ENCODE results near the gene SLC39A9.

DNA sequence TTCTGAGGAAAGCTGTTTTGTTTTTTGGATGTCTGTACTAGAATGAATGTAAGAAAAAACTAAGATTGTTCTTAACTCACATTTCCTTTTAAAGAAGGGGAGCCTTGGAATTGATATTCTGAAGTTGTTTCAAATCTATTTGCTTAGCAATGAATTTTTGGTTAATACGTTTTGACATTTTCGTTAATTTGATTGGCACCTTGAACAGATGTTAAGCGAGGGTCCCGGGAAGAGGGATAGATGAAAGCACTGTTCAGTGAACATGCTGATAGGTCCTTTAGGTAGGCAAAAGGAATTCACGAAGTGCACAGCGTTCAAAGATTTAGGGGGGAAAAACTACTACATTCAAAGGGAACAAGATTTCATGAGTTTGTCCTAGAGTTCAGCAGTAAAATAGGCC, 1.7 kb downstream of the SLC39A9 start:
- no peak for TF ChIP-seq SUZ12 (IDR thresholded peaks at IDR 0.05)
- no peak for TF ChIP-seq BHLHE40 (IDR thresholded peaks at IDR 0.05; ENCODE audit: borderline replicate concordance)
- TF ChIP-seq SP1 (IDR thresholded peaks at IDR 0.05) = no peak
- no peak for TF ChIP-seq FOXM1 (IDR thresholded peaks at IDR 0.05; ENCODE audit: borderline replicate concordance)
- TF ChIP-seq NFRKB (IDR thresholded peaks at IDR 0.05) = no peak
- TF ChIP-seq ZNF384 (IDR thresholded peaks at IDR 0.05) = no peak
- TF ChIP-seq LEF1 (IDR thresholded peaks at IDR 0.05; ENCODE audit: borderline replicate concordance) = no peak
- TF ChIP-seq FOXA1 (IDR thresholded peaks at IDR 0.05) = no peak
- TF ChIP-seq L3MBTL2 (conservative IDR thresholded peaks at IDR 0.05) = no peak
